WTC11 (cell line): Measurements from ENCODE around the gene LMF2. TPM values are rescaled to one million over a fixed set of nuclear protein-coding genes. Genes with fewer than 3 reads are reported as not detected.
A peak's percentile ranks its signal among the peaks of the same experiment; 100 is the strongest.

ENCODE experiments used
- ATF1 ChIP-seq: sonication (generic); formaldehyde crosslinking; IDR thresholded peaks from 2 replicates; pipeline ENCODE4 v1.8.1; 2023; ENCODE audit warnings: mild to moderate bottlenecking, moderate library complexity, missing genetic modification reagents
- CREM ChIP-seq: sonication (generic); formaldehyde crosslinking; IDR thresholded peaks from 2 replicates; pipeline ENCODE4 v1.8.1; 2022; ENCODE audit warnings: mild to moderate bottlenecking, missing genetic modification reagents, moderate library complexity
- ETV6 ChIP-seq: sonication (generic); formaldehyde crosslinking; IDR thresholded peaks from 2 replicates; pipeline ENCODE4 v1.8.1; 2022; ENCODE audit warnings: mild to moderate bottlenecking, missing genetic modification reagents
- NFE2L1 ChIP-seq: sonication (generic); formaldehyde crosslinking; IDR thresholded peaks from 2 replicates; pipeline ENCODE4 v1.8.1; 2023; ENCODE audit warnings: missing genetic modification reagents
- SMAD3 ChIP-seq: sonication (generic); formaldehyde crosslinking; IDR thresholded peaks from 2 replicates; pipeline ENCODE4 v1.8.0; 2022; ENCODE audit warnings: missing genetic modification reagents, mild to moderate bottlenecking, borderline replicate concordance
- ZBTB21 ChIP-seq: sonication (generic); formaldehyde crosslinking; IDR thresholded peaks from 2 replicates; pipeline ENCODE4 v1.8.1; 2023; ENCODE audit warnings: mild to moderate bottlenecking, missing genetic modification reagents, borderline replicate concordance
- total RNA-seq: library from RNA; stranded (reverse); gene quantifications from 3 replicates; pipeline ENCODE4 v1.2.3, GENCODE V29; 2021
- TF ChIP-seq, protein P1 (sequence below): sonication (generic); formaldehyde crosslinking; IDR thresholded peaks from 2 replicates; pipeline ENCODE4 v1.8.0; 2023; ENCODE audit warnings: missing genetic modification reagents, mild to moderate bottlenecking, borderline replicate concordance
- TF ChIP-seq, protein P2 (sequence below): sonication (generic); formaldehyde crosslinking; IDR thresholded peaks from 2 replicates; pipeline ENCODE4 v1.8.1; 2022; ENCODE audit warnings: mild to moderate bottlenecking, moderate library complexity, missing genetic modification reagents
- TF ChIP-seq, protein P3 (sequence below): sonication (generic); formaldehyde crosslinking; IDR thresholded peaks from 2 replicates; pipeline ENCODE4 v1.8.0; 2023; ENCODE audit warnings: missing genetic modification reagents
- TF ChIP-seq, protein P4 (sequence below): sonication (generic); formaldehyde crosslinking; IDR thresholded peaks from 2 replicates; pipeline ENCODE4 v1.8.0; 2022; ENCODE audit warnings: mild to moderate bottlenecking, missing genetic modification reagents
- TF ChIP-seq, protein P5 (sequence below): fragments of 250-450 bp; sonication (Bioruptor Pico); IDR thresholded peaks from 2 replicates; pipeline ENCODE4 v1.9.0; 2021; ENCODE audit warnings: moderate library complexity, mild to moderate bottlenecking, inconsistent platforms, borderline replicate concordance
- TF ChIP-seq, protein P6 (sequence below): sonication (generic); formaldehyde crosslinking; IDR thresholded peaks from 2 replicates; pipeline ENCODE4 v1.8.1; 2022; ENCODE audit warnings: low read depth, mild to moderate bottlenecking, moderate library complexity, missing genetic modification reagents, borderline replicate concordance
- TF ChIP-seq, protein P7 (sequence below): sonication (generic); formaldehyde crosslinking; IDR thresholded peaks from 2 replicates; pipeline ENCODE4 v1.8.1; 2023; ENCODE audit warnings: mild to moderate bottlenecking, missing genetic modification reagents, moderate library complexity

The LMF2 gene
- total RNA-seq, 1 experiment from 2014 or later, result 43.7 TPM

DNA sequence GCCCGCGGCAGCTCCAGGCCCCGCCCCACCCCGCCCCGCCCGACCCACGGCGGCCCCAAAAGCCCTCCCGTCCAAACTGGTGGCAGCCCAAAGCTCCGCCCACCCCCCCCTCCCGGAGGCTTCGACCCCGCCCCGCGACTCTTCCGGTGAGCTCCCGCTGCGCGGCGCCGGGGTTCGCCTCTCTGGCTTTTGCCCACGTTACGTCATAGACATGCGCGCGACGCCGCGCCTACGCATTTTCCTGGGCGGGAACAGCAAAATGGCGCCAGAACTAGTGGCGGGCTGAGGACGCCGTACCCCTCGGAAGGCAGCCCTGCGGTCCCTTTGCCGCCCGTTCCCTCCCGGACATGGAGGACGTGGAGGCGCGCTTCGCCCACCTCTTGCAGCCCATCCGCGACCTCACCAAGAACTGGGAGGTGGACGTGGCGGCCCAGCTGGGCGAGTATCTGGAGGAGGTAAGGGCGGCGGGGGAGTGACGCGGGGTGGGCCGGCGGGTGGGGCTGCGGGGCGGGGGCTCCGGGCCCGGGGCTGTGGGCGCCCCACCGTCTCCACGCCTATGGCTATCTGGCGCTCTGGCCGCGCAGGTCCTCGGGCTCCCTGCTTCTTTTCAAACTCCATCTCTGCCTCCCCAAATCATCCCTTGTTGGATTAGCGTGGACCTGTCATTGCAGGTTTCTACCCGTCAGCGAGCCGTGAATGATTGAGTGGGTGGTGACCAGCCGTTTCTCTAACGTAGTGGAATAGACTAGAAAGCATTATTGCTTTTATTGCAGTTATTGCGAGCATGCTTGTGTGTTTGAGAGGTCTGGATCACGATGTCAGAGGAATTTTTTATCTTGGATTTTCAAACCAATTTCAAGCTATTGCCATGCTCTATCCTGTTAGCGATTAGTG is 736 bp upstream of the LMF2 start, which contains the start of gene NCAPH2 (continued):
- TF ChIP-seq, protein P1, sequence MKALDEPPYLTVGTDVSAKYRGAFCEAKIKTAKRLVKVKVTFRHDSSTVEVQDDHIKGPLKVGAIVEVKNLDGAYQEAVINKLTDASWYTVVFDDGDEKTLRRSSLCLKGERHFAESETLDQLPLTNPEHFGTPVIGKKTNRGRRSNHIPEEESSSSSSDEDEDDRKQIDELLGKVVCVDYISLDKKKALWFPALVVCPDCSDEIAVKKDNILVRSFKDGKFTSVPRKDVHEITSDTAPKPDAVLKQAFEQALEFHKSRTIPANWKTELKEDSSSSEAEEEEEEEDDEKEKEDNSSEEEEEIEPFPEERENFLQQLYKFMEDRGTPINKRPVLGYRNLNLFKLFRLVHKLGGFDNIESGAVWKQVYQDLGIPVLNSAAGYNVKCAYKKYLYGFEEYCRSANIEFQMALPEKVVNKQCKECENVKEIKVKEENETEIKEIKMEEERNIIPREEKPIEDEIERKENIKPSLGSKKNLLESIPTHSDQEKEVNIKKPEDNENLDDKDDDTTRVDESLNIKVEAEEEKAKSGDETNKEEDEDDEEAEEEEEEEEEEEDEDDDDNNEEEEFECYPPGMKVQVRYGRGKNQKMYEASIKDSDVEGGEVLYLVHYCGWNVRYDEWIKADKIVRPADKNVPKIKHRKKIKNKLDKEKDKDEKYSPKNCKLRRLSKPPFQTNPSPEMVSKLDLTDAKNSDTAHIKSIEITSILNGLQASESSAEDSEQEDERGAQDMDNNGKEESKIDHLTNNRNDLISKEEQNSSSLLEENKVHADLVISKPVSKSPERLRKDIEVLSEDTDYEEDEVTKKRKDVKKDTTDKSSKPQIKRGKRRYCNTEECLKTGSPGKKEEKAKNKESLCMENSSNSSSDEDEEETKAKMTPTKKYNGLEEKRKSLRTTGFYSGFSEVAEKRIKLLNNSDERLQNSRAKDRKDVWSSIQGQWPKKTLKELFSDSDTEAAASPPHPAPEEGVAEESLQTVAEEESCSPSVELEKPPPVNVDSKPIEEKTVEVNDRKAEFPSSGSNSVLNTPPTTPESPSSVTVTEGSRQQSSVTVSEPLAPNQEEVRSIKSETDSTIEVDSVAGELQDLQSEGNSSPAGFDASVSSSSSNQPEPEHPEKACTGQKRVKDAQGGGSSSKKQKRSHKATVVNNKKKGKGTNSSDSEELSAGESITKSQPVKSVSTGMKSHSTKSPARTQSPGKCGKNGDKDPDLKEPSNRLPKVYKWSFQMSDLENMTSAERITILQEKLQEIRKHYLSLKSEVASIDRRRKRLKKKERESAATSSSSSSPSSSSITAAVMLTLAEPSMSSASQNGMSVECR (CRISPR knock-in tag), result peak; percentile 90; the same call in 1 of the 2 replicates
- TF ChIP-seq, protein P2, sequence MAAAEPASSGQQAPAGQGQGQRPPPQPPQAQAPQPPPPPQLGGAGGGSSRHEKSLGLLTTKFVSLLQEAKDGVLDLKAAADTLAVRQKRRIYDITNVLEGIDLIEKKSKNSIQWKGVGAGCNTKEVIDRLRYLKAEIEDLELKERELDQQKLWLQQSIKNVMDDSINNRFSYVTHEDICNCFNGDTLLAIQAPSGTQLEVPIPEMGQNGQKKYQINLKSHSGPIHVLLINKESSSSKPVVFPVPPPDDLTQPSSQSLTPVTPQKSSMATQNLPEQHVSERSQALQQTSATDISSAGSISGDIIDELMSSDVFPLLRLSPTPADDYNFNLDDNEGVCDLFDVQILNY (CRISPR knock-in tag), result peak; percentile 94
- TF ChIP-seq ATF1 (peak; percentile 43; the same call in 1 of the 2 replicates), NFE2L1 (CRISPR knock-in tag) (peak; percentile 89), ETV6 (CRISPR knock-in tag) (no peak), ZBTB21 (CRISPR knock-in tag) (peak; percentile 87; the same call in 1 of the 2 replicates), SMAD3 (CRISPR knock-in tag) (0 out of 2 replicates have a peak, but pooled peaks have one; percentile 43), CREM (CRISPR knock-in tag) (peak; percentile 97)
- TF ChIP-seq, protein P3, sequence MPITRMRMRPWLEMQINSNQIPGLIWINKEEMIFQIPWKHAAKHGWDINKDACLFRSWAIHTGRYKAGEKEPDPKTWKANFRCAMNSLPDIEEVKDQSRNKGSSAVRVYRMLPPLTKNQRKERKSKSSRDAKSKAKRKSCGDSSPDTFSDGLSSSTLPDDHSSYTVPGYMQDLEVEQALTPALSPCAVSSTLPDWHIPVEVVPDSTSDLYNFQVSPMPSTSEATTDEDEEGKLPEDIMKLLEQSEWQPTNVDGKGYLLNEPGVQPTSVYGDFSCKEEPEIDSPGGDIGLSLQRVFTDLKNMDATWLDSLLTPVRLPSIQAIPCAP, result no peak
- TF ChIP-seq, protein P4, sequence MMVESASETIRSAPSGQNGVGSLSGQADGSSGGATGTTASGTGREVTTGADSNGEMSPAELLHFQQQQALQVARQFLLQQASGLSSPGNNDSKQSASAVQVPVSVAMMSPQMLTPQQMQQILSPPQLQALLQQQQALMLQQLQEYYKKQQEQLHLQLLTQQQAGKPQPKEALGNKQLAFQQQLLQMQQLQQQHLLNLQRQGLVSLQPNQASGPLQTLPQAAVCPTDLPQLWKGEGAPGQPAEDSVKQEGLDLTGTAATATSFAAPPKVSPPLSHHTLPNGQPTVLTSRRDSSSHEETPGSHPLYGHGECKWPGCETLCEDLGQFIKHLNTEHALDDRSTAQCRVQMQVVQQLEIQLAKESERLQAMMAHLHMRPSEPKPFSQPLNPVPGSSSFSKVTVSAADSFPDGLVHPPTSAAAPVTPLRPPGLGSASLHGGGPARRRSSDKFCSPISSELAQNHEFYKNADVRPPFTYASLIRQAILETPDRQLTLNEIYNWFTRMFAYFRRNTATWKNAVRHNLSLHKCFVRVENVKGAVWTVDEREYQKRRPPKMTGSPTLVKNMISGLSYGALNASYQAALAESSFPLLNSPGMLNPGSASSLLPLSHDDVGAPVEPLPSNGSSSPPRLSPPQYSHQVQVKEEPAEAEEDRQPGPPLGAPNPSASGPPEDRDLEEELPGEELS (CRISPR knock-in tag), result no peak
- TF ChIP-seq, protein P5, sequence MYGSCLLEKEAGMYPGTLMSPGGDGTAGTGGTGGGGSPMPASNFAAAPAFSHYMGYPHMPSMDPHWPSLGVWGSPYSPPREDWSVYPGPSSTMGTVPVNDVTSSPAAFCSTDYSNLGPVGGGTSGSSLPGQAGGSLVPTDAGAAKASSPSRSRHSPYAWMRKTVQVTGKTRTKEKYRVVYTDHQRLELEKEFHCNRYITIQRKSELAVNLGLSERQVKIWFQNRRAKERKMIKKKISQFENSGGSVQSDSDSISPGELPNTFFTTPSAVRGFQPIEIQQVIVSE (CRISPR knock-in tag), result no peak
- TF ChIP-seq, protein P6, sequence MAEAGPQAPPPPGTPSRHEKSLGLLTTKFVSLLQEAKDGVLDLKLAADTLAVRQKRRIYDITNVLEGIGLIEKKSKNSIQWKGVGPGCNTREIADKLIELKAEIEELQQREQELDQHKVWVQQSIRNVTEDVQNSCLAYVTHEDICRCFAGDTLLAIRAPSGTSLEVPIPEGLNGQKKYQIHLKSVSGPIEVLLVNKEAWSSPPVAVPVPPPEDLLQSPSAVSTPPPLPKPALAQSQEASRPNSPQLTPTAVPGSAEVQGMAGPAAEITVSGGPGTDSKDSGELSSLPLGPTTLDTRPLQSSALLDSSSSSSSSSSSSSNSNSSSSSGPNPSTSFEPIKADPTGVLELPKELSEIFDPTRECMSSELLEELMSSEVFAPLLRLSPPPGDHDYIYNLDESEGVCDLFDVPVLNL (CRISPR knock-in tag), result peak; percentile 86
- TF ChIP-seq, protein P7, sequence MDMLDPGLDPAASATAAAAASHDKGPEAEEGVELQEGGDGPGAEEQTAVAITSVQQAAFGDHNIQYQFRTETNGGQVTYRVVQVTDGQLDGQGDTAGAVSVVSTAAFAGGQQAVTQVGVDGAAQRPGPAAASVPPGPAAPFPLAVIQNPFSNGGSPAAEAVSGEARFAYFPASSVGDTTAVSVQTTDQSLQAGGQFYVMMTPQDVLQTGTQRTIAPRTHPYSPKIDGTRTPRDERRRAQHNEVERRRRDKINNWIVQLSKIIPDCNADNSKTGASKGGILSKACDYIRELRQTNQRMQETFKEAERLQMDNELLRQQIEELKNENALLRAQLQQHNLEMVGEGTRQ (CRISPR knock-in tag), result peak; percentile 21; the same call in 1 of the 2 replicates
